Measurements from ENCODE around the gene GPR15. TPM values are rescaled to one million over a fixed set of nuclear protein-coding genes. Genes with fewer than 3 reads are reported as not detected.
A peak's percentile ranks its signal among the peaks of the same experiment; 100 is the strongest.
"Not testable (repeated sequence)": the region's sequence is repeated elsewhere in the genome, so short reads cannot be mapped to it uniquely, and the experiment has no call there.

GPR15 gene
- total RNA-seq, 1 experiment from 2014 or later, result 0.36 TPM

GRCh38 chr3:98558100-98558827, 26.5 kb downstream of the GPR15 start:
- DNase-seq (ENCODE audit: low read depth), result no peak

- DNase-seq (ENCODE audit: low read depth), result not testable (repeated sequence)
These were observed 28.0 kb downstream of the GPR15 start for GRCh38 chr3:98559769-98560168.

GRCh38 chr3:98560911-98561310, 29.1 kb downstream of the GPR15 start:
- DNase-seq (ENCODE audit: low read depth), result peak; percentile 45

- peak; percentile 59 for DNase-seq (ENCODE audit: low read depth)
These were observed 30.1 kb downstream of the GPR15 start for GRCh38 chr3:98561727-98562521.

- DNase-seq (ENCODE audit: low read depth), result peak; percentile 83
These were observed 32.0 kb downstream of the GPR15 start for GRCh38 chr3:98563661-98564281.

GRCh38 chr3:98564282-98565005, 32.7 kb downstream of the GPR15 start:
- DNase-seq (ENCODE audit: low read depth), result no peak

GRCh38 chr3:98565237-98565643, 33.5 kb downstream of the GPR15 start:
- DNase-seq (ENCODE audit: low read depth), result no peak

- DNase-seq (ENCODE audit: low read depth), result no peak
These were observed 34.1 kb downstream of the GPR15 start for GRCh38 chr3:98565843-98566242.

GRCh38 chr3:98567666-98568270, 36.0 kb downstream of the GPR15 start:
- DNase-seq (ENCODE audit: low read depth), result no peak

- DNase-seq (ENCODE audit: low read depth), result no peak
These were observed 36.6 kb downstream of the GPR15 start for GRCh38 chr3:98568402-98568801.

GRCh38 chr3:98573181-98573728, 41.5 kb downstream of the GPR15 start:
- DNase-seq (ENCODE audit: low read depth), result peak; percentile 50

GRCh38 chr3:98574132-98574531, 42.4 kb downstream of the GPR15 start:
- DNase-seq (ENCODE audit: low read depth), result no peak

GRCh38 chr3:98577178-98577895, 45.6 kb downstream of the GPR15 start:
- DNase-seq (ENCODE audit: low read depth), result peak; percentile 88

GRCh38 chr3:98580401-98581386, 48.9 kb downstream of the GPR15 start:
- DNase-seq (ENCODE audit: low read depth), result no peak

- no peak for DNase-seq (ENCODE audit: low read depth)
These were observed 49.7 kb downstream of the GPR15 start for GRCh38 chr3:98581474-98581873.

- DNase-seq (ENCODE audit: low read depth), result no peak
These were observed 50.3 kb downstream of the GPR15 start for GRCh38 chr3:98582042-98582441.

GRCh38 chr3:98583766-98584165, 52.0 kb downstream of the GPR15 start:
- no peak for DNase-seq (ENCODE audit: low read depth)
